HG03095 (cell line): ENCODE data around the gene IFITM5.
"Not testable (repeated sequence)": the region's sequence is repeated elsewhere in the genome, so short reads cannot be mapped to it uniquely, and the experiment has no call there.

Experiments used
- ATAC-seq: cut with Tn5 transposase; IDR thresholded peaks from one replicate; pipeline ENCODE4 v1.9.1; 2021; ENCODE audit warnings: moderate library complexity; ENCODE audit not compliant: unreplicated experiment

IFITM5 gene

DNA sequence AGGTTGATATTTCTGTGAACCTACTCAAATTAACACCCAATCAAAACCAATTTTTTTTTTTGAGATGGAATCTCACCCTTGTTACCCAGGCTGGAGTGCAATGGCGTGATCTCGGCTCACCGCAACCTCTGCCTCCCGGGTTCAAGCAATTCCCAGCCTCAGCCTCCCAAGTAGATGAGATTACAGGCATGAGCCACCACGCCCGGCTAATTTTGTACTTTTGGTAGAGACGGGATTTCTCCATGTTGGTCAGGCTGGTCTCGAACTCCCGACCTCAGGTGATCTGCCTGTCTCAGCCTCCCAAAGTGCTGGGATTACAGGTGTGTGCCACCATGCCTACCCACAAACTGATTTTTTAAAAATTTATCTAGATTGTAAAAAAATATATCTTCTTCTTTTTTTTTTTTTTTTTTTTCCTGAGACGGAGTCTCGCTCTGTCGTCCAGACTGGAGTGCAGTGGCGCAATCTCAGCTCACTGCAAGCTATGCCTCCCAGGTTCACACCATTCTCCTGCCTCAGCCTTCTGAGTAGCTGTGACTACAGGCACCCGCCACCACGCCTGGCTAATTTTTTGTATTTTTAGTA is 29.3 kb upstream of the IFITM5 start:
- not testable (repeated sequence) for ATAC-seq

DNA sequence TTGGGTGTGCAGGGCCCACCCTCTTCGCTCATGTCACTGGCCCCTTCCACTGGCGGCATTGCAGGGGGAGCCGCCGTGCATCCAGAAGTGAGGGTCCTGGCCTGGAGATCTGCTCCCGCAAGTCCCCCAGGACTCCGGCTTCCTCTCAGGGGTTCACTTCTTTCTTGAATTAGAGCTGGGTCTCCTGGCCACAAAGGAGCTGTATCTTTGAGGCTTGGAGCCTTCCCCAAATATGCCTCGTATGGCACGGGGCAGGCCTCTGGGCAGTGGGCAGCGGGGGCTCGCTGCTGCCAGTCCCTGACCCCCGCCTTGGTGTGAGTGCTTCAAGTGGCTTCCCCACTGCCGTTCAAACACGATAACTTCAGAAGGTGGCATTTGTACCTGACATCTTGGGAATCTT is 28.7 kb upstream of the IFITM5 start:
- no peak for ATAC-seq

DNA sequence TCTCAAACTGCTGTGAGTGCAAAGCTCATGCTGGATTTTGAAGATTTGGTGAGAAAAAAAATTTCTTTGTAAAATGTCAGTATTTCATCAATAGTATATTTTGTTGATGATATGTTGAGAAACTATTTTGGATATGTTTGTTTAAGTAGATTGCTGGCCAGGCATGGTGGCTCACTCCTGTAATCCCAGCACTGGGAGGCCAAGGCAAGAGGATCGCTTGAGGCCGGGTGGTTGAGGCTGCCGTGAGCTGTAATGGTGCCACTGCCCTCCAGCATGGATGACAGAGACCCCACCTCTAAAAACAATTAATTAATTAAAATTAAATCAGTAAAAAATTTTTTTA is 28.2 kb upstream of the IFITM5 start:
- no peak for ATAC-seq

DNA sequence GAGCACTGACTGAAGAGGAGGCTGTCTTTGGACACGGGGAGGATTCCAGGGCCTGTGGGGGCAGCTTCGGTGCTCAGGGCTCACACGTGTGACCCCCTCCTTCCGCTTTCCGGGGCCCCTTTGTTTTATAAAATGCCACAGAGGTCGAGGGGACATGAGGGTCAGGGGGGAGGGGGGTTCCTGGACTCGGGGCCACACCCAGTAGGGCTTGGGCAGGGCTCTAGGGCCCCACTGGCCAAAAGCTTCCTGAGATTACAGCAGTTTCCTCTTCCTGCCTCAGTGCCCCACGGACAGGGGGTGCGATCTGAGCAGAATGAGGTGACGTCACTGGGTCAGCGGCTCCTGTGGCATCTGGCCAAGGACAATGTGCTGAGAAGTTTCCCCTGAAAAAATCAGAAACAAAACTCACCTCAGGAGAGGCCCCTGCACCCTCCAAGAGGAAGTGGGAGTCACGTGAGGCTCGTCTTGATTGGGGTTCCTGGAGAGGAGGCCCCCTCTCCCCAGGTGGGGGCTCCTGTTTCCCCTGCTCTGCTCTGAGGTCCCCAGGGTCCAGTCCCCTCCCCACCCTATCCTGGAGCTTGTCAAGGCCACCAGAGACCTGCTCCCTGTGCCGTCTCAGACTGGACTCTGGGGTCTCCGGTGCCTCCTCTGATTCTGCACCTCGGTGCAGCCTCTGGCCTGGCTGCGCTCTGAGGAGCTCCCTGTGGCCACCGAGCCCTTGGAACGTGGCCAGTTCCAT is 27.7 kb upstream of the IFITM5 start:
- ATAC-seq, result peak; percentile 57

DNA sequence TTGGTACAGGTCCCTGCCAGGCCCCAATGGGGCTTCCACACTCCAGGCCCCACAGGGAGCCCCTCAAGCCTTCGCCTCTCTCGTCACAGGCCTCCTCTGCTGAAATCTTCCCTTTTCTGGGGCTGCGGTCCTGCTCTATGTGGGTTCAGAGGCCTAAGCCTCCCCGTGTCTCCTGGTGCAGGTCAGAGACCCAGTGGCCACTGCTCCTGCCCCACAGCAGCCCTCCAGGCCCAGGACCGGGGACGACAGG is 27.2 kb upstream of the IFITM5 start:
- ATAC-seq, result no peak

DNA sequence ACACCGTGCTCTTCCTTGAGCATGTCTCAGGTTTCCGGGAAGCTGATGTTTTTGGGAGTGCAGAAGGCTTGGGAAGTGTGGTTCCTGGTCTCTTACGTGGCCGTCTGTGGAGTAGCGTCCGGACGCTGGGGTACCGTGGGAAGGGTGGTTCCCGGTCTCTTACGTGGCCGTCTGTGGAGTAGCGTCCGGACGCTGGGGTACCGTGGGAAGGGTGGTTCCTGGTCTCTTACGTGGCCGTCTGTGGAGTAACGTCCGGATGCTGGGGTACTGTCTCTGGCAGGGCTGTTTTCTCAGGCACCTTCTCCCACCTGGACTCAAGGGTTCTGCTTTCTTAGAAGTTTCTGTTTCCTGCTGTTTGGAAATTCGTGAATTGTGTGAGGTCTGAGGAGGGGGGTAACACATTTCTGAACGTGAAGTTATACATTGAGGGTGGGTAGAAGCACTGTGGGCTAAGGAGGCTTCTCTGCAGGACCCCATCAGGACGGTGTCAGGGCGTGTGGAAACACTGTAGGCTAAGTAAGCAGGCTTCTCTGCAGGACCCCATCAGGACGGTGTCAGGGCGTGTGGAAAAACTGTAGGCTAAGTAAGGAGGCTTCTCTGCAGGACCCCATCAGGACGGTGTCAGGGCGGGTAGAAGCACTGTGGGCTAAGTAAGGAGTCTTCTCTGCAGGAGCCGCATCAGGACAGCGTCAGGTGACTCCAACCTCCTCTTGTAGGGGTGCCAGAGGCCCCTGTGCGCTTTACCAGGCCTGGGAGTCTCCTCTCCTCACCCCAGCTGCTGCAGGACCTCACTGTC is 26.7 kb upstream of the IFITM5 start:
- no peak for ATAC-seq

DNA sequence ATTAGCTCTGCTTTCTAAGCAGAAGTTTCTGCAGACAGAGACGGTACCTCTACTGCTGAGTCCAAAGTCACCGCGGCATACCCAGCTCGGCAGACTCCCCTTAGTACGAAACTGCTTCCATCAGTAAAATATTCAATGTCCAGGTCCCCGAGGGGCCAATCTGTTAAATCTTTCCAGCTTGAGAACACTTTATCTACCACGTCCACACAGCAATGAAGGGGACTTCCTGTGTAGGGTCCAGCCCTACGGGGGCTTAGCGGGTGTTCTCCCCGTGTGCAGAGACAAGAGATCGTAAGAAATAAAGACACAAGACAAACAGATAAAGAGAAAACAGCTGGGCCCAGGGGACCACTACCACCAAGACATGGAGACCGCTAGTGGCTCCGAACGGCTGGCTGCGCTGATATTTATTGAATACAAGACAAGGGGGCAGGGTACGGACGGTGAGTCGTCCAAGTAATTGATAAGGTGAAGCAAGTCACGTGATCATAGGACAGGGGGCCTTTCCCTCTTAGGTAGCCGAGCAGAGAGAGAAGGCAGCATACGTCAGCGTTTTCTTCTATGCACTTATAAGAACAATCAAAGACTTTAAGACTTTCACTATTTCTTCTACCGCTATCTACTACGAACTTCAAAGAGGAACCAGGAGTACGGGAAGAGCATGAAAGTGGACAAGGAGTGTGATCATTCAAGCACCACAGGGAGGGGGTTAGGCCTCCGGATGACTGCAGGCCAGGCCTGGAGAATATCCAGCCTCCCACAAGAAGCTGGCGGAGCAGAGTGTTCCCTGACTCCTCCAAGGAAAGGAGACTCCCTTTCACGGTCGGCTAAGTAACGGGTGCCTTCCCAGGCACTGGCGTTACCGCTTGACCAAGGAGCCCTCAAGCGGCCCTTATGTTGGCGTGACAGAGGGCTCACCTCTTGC is 25.5 kb upstream of the IFITM5 start:
- ATAC-seq, result not testable (repeated sequence)

DNA sequence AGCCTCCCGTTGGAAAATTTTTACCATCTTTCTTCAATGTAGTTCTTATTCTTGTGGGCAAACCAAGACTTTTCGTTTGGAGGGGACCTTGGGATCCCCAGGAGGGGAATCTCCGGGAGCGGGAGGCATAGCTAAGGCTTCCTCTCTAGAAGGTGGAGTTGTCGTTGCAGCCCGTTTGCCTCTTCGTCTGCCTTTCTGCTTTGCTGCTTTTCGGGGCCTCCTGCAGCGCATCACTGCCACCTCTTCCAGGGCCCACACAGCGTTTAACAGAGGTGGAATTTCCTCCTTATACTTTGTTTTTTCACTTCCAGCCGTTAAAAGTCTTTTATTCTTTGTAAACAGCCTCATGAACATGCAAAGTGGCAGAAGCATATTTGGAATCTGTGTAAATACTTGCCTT is 24.8 kb upstream of the IFITM5 start:
- no peak for ATAC-seq

DNA sequence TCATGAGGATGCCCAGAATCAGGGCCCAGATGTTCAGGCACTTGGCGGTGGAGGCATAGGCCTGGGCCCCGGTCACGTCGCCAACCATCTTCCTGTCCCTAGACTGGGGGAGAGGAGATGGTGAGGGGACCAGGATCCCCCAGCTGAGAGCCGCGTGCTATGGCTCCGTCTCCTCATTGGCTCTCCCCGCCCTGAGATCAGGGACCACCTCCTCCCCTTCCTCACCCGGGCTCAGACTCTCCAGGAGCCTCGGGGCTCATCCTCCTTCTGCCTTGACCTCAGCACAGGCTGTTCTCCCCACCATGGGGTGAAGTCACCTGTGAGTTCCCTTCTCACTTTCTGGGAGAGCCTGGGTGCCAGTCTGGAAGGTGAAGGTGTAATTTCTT is 20.6 kb upstream of the IFITM5 start:
- not testable (repeated sequence) for ATAC-seq

DNA sequence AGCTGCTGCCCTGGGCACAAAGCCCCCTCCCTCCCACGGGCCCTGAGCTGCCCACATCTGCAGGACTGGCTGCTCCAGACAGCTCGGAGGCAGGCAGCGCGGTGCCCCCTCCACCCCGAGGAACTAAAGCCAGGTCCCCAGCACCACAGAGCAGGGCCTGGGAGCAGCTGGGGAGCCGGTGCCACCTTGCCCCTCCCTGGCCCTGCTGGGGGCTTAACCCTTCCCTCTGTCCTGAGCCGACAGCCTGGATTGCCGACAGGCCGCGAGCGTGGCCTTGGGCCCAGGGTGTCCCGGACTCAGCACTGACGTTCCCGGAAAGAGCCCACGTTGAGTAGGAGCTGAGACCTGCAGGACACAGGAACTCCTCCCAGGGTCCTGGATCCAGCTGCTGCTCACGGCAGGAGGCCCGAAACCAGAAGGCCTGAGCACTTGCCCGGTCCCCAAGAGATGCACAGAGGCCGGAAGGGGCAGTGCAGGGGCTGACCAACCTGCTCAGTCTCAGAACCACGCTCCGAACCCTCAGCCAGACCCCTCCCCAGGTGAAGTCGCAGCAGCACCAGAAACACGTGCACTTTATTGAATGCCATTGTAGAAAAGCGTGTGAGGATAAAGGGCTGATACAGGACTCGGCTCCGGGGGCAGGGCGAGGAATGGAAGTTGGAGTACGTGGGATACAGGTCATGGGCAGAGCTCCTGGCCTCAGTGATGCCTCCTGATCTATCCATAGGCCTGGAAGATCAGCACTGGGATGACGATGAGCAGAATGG is 20.0 kb upstream of the IFITM5 start:
- ATAC-seq, result not testable (repeated sequence)

DNA sequence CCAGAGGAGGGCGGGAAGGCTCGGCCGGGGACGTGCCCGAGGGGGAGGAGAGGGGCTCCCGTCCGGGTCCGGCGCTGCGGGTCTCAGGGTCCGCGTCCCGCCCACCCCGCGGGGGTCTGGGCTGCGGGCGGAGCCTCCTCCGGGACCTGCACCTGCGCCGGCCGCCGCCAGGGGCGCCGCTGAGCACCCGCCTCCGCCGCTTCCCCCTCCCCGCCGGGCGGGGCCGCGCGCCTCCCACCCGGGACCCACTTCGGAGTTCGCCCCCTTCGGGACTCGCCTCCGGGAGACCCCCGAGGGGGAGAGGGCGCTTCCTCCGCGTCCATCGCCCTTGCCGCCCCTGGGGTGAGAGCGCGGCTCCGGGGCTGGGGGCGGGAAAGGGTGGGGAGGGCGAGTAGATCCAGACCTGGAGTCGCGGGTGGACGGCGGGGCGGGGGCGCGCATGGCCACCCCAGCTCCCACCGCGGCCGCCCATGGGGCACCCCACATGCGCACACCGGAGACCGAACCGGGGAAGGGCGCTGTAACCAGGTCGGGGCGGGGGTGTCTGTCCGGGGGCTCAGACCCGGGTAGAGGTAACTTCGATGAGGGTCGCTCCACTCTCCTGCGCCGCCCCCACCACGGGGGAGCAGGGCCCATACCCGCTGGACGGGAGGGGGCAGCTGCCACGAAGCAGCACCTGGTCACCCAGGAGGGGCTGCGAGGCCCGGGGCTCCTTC is 19.2 kb upstream of the IFITM5 start:
- not testable (repeated sequence) for ATAC-seq

DNA sequence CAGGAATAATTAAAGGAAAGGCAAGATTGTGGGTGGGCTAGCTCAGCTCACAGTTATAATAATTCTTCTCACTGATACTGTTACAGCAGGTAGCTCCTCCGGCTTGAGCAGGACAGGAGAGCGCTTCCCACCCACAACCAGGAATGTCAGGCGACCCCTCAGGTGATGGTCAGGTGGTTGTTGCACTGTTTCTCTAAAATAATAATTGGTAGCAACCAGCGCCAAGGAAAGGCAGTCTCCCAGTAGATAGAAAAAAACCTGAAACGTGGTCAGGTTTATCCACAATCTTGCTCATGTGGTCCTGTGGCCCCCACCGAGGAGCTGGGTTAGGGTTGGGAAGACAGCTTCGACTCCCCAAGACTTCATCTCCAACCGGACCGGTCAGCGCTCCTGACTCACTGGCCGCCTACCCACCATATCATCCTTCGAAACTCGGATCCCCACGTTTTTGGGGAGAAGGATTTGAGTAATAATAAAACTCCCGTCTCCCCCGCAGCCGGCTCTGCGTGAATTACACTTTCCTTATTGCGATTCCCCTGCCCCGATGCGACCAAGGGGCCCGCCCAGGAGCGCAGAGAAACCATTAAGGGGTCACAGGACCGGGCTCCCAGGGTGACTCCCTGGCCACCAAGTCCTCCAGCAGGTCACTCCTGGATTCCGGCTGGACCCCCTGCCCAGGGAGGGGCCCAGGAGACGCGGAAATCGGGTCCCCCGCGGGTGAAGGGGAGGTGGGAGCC is 18.5 kb upstream of the IFITM5 start:
- ATAC-seq, result not testable (repeated sequence)

DNA sequence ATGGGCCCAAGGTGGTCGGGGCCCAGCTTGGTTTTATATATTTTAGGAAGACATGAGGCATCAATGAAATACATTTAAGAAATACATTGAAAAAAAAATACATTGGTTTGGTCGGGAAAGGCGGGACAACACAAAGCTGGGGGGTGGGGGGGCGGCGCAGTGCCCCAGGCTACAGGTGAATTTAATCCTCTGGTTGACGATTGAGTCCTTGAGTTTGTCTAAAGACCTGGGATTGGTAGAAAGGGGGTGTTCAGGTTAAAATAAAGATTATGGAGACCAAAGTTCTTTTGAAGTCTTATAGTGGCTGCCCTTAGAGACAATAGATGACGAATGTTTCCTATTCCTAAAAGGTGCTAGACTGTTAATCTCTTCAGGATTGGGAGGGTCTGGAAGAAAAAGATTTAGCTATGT is 17.6 kb upstream of the IFITM5 start:
- ATAC-seq, result no peak

DNA sequence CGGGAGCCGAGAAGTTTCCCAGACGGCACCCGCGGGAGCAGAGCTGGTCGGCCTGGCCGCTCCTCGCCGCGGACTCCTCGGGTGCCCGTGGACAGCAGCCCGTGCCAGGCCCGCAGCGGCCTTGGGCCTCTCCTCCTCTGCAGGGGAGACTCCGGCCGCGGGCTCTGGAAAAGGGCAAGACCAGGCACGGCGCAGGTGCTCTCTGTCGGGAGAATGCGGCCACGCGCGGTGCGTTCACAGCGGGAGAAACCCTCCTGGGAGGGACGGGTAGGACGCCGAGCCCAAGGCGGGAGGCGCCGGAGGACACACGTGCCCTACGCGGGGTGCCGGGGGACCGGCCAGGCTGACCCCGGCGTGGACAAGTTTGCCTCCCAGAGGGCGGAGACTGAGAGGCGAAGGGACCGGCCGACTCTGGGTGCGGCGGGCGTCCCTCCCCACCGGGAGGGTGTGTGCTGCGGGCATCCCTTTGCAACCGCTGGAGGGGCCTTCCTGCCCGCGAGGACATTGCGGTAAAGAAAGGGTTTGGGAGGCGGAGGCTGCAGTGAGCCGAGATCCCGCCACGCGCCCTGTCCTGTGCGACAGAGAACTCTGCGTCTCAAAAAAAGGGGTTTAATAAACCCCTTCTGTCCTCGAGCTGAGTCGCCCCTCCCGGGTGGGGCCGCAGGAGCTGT is 16.8 kb upstream of the IFITM5 start:
- no peak for ATAC-seq

DNA sequence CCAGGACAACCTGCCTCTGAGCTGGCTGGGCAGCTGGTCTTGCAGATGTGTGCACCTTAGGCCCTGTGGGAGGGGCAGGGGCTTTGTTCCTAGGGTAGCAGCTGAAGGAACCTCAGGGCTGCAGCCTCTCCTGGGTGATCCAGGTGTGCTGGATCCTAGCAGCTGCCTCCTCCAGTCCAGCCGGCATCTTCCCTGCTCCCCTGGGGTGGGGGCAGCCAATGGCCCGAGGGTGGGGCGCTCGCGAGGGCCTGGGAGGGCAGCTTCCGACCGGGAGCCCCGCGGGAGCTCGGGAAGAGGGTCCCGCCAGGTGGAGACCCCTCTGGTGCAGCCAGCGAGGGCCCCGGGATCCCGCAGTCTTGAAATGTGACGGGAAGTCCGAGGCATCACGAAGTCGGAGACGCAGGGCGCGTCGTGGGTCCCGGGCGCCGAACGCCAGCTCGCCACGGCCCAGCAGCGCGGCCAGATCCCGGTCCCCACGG is 16.2 kb upstream of the IFITM5 start:
- ATAC-seq, result no peak

DNA sequence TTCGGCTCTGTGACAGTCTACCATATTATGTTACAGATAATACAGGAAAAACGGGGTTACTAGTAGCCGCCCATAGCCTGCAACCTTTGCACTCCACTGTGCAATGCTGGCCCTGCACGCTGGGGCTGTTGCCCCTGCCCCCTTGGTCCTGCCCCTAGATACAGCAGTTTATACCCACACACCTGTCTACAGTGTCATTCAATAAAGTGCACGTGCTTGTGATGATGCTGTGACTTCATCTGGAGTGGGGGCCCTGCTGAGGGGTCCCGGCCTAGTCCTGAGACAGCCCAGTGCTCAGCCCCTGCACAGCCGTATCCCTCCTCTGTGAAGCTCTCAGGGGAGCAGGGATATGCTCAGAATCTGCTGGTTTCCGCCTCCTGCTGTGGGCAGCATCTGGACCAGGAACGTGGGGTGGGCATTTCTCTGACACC is 15.7 kb upstream of the IFITM5 start:
- no peak for ATAC-seq

DNA sequence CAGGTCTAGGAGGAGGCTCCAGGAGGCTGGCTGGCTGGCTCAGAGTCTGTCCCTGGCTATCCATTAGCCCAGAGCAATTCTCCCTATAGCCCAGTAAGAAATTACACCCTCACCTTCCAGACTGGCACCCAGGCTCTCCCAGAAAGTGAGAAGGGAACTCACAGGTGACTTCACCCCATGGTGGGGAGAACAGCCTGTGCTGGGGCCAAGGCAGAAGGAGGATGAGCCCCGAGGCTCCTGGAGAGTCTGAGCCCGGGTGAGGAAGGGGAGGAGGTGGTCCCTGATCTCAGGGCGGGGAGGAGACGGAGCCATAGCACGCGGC is 15.2 kb upstream of the IFITM5 start:
- not testable (repeated sequence) for ATAC-seq

DNA sequence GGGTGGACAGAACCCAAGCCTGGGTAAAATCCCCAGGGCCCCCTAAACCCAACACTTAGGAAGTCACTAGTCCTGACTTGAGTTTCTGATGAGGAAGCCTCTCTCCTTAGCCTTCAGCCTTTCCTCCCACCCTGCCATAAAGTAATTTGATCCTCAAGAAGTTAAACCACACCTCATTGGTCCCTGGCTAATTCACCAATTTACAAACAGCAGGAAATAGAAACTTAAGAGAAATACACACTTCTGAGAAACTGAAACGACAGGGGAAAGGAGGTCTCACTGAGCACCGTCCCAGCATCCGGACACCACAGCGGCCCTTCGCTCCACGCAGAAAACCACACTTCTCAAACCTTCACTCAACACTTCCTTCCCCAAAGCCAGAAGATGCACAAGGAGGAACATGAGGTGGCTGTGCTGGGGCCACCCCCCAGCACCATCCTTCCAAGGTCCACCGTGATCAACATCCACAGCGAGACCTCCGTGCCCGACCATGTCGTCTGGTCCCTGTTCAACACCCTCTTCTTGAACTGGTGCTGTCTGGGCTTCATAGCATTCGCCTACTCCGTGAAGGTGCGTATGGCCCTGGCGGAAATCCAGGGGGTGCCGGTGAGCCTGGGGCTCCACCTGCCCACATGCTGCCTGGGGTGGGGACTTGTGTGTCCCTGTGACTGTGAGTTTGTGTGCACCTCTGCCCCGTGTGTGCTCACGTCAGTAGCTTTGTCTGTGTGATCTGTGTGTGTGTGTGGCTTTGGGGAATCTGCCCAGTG is 14.6 kb upstream of the IFITM5 start, which contains the start of gene IFITM1:
TSS of gene IFITM1 (plus strand) at position 254 of the 767 bp plus-strand sequence. CDS start at position 385, 131 bp downstream.
- ATAC-seq, result peak; percentile 30
